Activated naive CD4-positive, alpha-beta T cell treated with anti-CD3 and anti-CD28 coated beads, Interleukin-2, amount 50 U/mL, for 72 hours (primary cell): ENCODE results near the gene SIRT5. TPM values are rescaled to one million over a fixed set of nuclear protein-coding genes. Genes with fewer than 3 reads are reported as not detected.

Experiments used
- ATAC-seq, 2 donors: fragments of 150-1000 bp; cut with Tn5 transposase; 2 replicates each; pipeline ENCODE4 v1.10.0; 2021; ENCODE audit warnings: mild to moderate bottlenecking in 2 of 2, moderate library complexity in 2 of 2
- DNase-seq, 2 donors: peaks; one replicate each; pipeline ENCODE4 v3.0.0; 2021 to 2022; ENCODE audit warnings: low spot score in 2 of 2
- H3K27ac Mint-ChIP-seq, 2 donors: one replicate each; pipeline ENCODE4 v1.8.0; 2022; ENCODE audit warnings: mild to moderate bottlenecking in 2 of 2, mixed read lengths in 2 of 2
- H3K36me3 Mint-ChIP-seq, 2 donors: one replicate each; pipeline ENCODE4 v1.8.0; 2022; ENCODE audit warnings: mixed read lengths in 2 of 2
- H3K9me3 Mint-ChIP-seq, 2 donors: one replicate each; pipeline ENCODE4 v1.8.0; 2022; ENCODE audit warnings: mixed read lengths in 2 of 2
- total RNA-seq, 2 donors: library from RNA; stranded (reverse); gene quantifications; one replicate each; pipeline ENCODE4 v1.2.3, GENCODE V29; 2022

Gene SIRT5
- total RNA-seq, 2 donors from 2014 or later, result 7.4 to 15.3 TPM

GRCh38 chr6:13638626-13639025, 64.2 kb downstream of the SIRT5 start:
- Mint-ChIP-seq H3K9me3 (peaks cover 3 to 5% of the 10 kb centered on the region in 2 donors), H3K27ac (peak overlapping the region; percentile 66 to 89), H3K36me3 (peaks cover 26 to 48% of the 10 kb centered on the region in 2 donors)
- ATAC-seq (no peak), DNase-seq (no peak)

- Mint-ChIP-seq H3K36me3 (peaks cover 26 to 41% of the 10 kb centered on the region in 2 donors), H3K9me3 (peaks cover 3 to 5% of the 10 kb centered on the region in 2 donors), H3K27ac (peak overlapping the region in 1 of 2 donors; percentile 85)
- no peak for DNase-seq
- peak in 1 of 2 donors; percentile 30 for ATAC-seq
Measured at GRCh38 chr6:13641315-13641714, 66.9 kb downstream of the SIRT5 start.

DNA sequence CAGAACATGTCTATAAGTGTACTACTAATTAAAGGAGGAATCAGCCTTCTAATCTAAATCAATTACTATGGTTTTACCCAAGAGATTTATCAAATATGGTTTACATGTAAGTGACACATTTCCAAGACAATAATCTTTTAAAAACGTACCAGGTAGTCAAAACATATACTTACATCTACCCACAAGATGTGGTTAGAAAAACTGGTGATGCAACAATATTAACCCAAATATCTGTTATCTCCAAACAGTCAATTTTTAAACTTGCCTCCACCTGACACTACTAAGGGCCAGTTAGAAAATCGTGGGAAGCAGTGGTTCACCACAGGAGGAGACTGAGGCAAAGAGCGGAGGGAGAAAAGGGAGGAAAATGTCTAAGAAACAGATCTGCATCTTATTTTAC, 68.7 kb downstream of the SIRT5 start:
- Mint-ChIP-seq H3K9me3 (peaks cover 3 to 5% of the 10 kb centered on the region in 2 donors), H3K27ac (no peak overlapping the region), H3K36me3 (peaks cover 10 to 24% of the 10 kb centered on the region in 2 donors)
- no peak for ATAC-seq
- no peak for DNase-seq

DNA sequence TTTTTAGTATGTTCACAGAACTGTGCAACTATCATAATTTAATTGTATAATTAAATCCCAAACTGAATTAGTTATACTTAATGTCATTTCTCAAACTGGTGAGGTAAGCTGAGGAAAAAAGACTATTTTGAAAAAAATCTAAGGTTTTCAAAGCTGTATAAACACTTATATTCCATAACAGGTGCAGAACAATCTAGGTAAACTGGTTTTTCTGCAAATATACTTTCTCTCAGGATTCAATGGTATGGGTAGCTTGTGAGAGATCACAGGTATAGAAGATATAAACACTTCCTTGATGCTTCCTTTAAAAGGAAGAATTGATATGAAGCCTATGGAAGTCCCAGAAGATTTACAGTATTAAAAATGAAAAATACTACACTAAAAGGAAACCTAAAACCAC, 74.4 kb downstream of the SIRT5 start:
- peaks cover 6 to 14% of the 10 kb centered on the region in 2 donors for H3K36me3 Mint-ChIP-seq

DNA sequence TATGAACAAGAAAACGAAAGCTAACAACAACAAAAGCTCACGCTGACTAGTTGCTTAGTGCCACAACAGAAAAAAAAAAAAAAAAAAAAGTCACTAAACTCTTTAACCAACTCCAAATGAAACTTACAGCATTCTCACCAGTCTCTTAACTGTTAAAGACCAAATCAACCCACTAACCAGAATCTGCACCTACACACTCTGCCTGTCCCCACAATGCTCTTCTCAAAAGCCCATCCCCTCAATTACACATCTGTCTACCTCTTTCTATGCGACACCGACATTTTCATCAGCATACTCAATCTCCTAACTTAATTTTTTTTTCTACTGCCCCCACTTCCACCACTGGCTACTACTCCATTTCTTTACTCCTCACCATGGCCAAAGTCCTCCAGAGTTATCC, 75.0 kb downstream of the SIRT5 start:
- DNase-seq, result no peak
- Mint-ChIP-seq H3K36me3 (peaks cover 6 to 14% of the 10 kb centered on the region in 2 donors), H3K9me3 (no peaks in the 10 kb centered on the region), H3K27ac (no peak overlapping the region)
- no peak for ATAC-seq

More for the DNA sequence above, 74.4 kb downstream of the SIRT5 start:
- Mint-ChIP-seq H3K27ac (no peak overlapping the region), H3K9me3 (no peaks in the 10 kb centered on the region)
- DNase-seq (no peak), ATAC-seq (no peak)

DNA sequence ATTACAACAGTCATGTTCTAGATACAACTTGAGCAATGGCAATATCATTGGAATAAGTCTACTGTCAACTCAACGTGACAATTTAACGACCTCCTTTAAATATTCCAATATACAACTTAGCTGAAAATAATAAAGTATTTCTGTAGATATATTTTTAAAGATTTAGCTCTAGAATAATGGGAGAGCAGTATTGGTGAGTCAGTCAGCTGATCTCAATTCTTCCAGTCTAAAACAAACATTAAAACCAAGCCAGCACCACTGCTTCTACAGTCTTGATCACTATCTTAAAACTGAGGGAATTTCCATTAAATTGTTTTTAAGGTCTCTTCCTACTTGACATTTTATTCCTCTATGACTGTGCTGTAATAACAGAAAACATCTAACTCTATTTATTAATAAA, 78.9 kb downstream of the SIRT5 start:
- no peaks in the 10 kb centered on the region for H3K9me3 Mint-ChIP-seq
- DNase-seq (no peak), ATAC-seq (no peak)
- peaks cover 6 to 14% of the 10 kb centered on the region in 2 donors for H3K36me3 Mint-ChIP-seq
- H3K27ac Mint-ChIP-seq, result no peak overlapping the region

DNA sequence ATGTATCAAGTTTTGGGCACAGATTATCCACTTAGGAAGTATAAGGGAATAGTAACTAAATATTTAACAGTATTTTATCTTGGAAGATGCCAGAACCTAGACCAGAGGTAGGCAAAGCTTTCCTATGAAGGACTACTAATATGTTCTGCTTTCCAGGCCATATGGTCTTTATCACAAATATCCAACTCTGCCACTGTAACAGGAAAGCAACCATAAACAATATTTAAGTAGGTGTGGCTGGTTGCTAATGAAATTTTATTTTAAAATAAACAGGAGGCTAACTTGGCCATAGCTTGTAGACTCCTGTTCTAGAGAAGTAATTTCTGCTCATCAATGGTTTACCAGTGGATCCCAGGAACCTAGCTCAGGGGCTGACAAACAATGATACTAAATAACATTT, 80.1 kb downstream of the SIRT5 start:
- no peak for DNase-seq
- ATAC-seq, result no peak
- Mint-ChIP-seq H3K9me3 (no peaks in the 10 kb centered on the region), H3K36me3 (peaks cover 6 to 14% of the 10 kb centered on the region in 2 donors), H3K27ac (no peak overlapping the region)

DNA sequence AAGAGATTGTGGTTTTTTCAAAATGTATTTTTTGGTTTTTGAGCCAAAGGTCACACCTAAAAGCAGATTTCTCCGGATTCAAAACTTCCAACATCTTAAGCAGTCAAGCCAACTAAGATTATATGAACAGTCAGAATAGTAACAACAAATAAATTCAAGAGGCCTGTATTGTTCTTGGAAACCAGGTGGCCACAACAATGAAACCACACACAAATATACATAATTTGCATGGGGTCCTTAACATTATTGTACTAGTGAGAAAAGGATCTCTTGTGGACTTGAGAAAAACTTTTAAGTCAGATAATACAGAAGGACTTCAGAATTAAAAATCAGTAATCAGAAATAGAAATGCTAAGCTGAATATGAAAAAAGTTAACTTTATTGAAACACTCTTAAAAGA, 81.3 kb downstream of the SIRT5 start:
- H3K27ac Mint-ChIP-seq, result no peak overlapping the region
- no peak for DNase-seq
- peaks cover 6 to 9% of the 10 kb centered on the region in 2 donors for H3K36me3 Mint-ChIP-seq

GRCh38 chr6:13660273-13660672, 85.9 kb downstream of the SIRT5 start:
- no peaks in the 10 kb centered on the region for H3K9me3 Mint-ChIP-seq
- H3K36me3 Mint-ChIP-seq, result no peaks in the 10 kb centered on the region
- DNase-seq, result no peak
- no peak for ATAC-seq
- H3K27ac Mint-ChIP-seq, result no peak overlapping the region

More for the DNA sequence above, 81.3 kb downstream of the SIRT5 start:
- H3K9me3 Mint-ChIP-seq, result no peaks in the 10 kb centered on the region
- no peak for ATAC-seq

DNA sequence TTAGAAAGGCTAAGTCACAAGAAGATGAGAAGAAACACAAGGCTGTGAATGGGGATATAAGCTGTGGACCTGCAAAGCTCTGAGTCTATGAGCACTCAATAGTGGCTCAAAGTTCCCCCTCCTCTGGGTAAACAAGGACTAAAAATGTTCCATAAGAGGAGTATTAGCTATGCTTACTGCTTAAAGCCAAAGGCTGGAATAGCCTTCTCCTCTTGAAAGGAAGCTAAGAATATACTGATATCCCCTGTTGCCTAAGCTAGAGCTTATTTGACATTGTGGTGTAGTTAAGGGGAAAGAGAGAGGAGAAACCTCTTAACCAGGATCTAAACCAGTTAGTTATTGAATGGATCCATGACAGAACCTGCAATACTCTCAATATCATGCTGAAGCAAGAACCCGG, 86.5 kb downstream of the SIRT5 start:
- no peaks in the 10 kb centered on the region for H3K9me3 Mint-ChIP-seq
- ATAC-seq (no peak), DNase-seq (no peak)
- H3K36me3 Mint-ChIP-seq, result no peaks in the 10 kb centered on the region
- H3K27ac Mint-ChIP-seq, result no peak overlapping the region

- H3K36me3 Mint-ChIP-seq, result no peaks in the 10 kb centered on the region
- H3K27ac Mint-ChIP-seq, result no peak overlapping the region
- no peaks in the 10 kb centered on the region for H3K9me3 Mint-ChIP-seq
- ATAC-seq (no peak), DNase-seq (no peak)
Measured at GRCh38 chr6:13661647-13662046, 87.2 kb downstream of the SIRT5 start.

GRCh38 chr6:13662651-13663334, 88.4 kb downstream of the SIRT5 start:
- Mint-ChIP-seq H3K36me3 (no peaks in the 10 kb centered on the region), H3K27ac (no peak overlapping the region), H3K9me3 (no peaks in the 10 kb centered on the region)
- no peak for ATAC-seq
- DNase-seq, result no peak

- no peaks in the 10 kb centered on the region for H3K36me3 Mint-ChIP-seq
- no peak overlapping the region for H3K27ac Mint-ChIP-seq
Measured at GRCh38 chr6:13663986-13664385, 89.6 kb downstream of the SIRT5 start.

More at GRCh38 chr6:13663986-13664385, 89.6 kb downstream of the SIRT5 start:
- DNase-seq (no peak), ATAC-seq (no peak)
- no peaks in the 10 kb centered on the region for H3K9me3 Mint-ChIP-seq

Other genes starting within 250 kb of the SIRT5 start
- gene TBC1D7, start 246.1 kb upstream of the SIRT5 start, total RNA-seq, result 10 to 100 TPM; 13.2 to 30.9 TPM
- gene GFOD1, start 87.0 kb upstream of the SIRT5 start, total RNA-seq, result 10 to 100 TPM in 1 of 2 donors, 1 to 10 TPM in 1; 6.3 to 11.8 TPM
- 10 to 100 TPM; 62.8 to 75.0 TPM for gene NOL7, start 40.7 kb downstream of the SIRT5 start, total RNA-seq
- 10 to 100 TPM; 52.9 to 75.5 TPM for gene RANBP9, start 137.2 kb downstream of the SIRT5 start, total RNA-seq
- gene MCUR1, start 240.0 kb downstream of the SIRT5 start, total RNA-seq, result 10 to 100 TPM; 27.4 to 33.0 TPM